ENCODE results near the gene PSMD13.

The PSMD13 gene

DNA sequence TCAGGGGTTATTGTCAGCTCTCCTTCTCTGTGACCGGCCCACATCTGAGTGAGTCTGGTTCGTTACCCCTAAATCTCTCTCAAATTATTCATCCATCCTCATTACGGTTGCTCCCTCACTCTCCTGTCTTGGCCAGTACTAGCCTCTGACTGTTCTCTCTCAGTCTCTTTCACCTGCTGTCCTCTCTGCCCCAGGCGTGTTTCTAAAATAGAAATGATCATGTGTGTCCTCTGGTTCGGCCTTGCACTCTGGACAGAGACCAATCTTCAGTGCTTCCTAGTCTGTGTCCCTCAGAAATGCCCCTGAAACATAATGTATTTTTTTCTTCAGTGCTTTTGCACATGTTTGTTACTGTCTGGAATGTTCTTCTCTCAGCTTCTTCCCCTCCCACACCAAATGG, 4.9 kb downstream of the PSMD13 start:
- TF ChIP-seq, protein P1, sequence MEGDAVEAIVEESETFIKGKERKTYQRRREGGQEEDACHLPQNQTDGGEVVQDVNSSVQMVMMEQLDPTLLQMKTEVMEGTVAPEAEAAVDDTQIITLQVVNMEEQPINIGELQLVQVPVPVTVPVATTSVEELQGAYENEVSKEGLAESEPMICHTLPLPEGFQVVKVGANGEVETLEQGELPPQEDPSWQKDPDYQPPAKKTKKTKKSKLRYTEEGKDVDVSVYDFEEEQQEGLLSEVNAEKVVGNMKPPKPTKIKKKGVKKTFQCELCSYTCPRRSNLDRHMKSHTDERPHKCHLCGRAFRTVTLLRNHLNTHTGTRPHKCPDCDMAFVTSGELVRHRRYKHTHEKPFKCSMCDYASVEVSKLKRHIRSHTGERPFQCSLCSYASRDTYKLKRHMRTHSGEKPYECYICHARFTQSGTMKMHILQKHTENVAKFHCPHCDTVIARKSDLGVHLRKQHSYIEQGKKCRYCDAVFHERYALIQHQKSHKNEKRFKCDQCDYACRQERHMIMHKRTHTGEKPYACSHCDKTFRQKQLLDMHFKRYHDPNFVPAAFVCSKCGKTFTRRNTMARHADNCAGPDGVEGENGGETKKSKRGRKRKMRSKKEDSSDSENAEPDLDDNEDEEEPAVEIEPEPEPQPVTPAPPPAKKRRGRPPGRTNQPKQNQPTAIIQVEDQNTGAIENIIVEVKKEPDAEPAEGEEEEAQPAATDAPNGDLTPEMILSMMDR (conservative IDR thresholded peaks at IDR 0.05; ENCODE audit: low read depth, low read length): no peak
- H3K4me3 ChIP-seq (ENCODE audit: low read length): no peak overlapping the region
- no peak for DNase-seq (ENCODE audit: low read depth)

DNA sequence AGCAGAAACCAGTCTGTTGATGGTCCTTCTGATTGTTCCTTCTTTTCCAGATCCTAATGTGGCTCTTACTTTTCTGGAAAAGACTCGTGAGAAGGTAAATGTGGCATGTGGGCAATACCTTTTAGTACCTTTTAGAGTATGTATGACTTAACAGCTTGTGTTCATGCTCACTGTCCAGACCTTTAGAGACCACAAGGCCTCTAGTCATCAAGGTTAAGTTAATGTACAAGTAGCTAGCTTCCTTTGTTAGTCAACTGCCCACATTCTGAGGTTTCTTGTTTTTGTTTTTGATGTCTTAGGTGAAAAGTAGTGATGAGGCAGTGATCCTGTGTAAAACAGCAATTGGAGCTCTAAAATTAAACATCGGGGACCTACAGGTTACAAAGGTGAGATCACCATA, 7.6 kb downstream of the PSMD13 start:
- TF ChIP-seq, protein P1 (conservative IDR thresholded peaks at IDR 0.05; ENCODE audit: low read depth, low read length): no peak
- no peak overlapping the region for H3K4me3 ChIP-seq (ENCODE audit: low read length)
- no peak for DNase-seq (ENCODE audit: low read depth)

DNA sequence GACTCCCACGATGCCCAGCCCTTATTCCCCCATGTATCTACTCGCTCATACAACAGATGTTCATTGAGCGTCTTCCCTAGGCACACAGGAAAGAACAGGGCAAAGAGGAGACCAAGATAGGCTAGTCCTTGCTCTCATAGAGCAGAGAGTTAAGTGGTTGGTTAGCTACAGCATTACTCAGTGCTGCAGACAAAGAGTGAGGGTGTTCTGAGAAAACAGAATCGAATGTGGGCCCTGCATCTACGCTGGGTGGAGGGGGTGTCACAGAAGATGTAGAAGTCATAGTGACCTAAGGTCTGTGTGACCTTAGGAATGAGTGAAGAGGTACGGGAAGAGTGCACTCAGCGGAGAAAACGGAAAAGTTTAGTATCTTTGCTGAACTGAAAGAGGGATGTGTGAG, 12.3 kb downstream of the PSMD13 start:
- TF ChIP-seq, protein P1 (conservative IDR thresholded peaks at IDR 0.05; ENCODE audit: low read depth, low read length): no peak
- DNase-seq (ENCODE audit: low read depth): no peak
- no peak overlapping the region for H3K4me3 ChIP-seq (ENCODE audit: low read length)

DNA sequence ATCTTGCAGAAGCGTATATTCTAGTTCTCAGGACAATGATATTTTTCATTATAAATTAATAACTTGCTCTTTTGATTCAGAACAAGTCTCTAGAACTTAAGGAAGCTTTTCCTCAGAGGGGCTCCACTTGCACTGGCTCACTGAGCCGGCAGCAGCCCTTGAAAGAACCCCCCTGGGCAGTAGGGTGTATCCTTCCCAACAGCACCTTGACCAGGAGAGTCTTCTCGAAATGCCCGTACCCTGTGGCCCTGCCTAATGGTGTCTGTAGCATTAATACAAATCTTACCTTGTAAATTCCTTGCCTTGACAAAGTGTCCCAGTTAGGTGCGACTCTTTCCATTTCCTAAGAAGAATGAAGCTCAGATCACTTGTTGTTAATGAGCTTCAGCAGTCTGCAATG, 13.5 kb downstream of the PSMD13 start:
- no peak for DNase-seq (ENCODE audit: low read depth)
- no peak overlapping the region for H3K4me3 ChIP-seq (ENCODE audit: low read length)
- TF ChIP-seq, protein P1 (conservative IDR thresholded peaks at IDR 0.05; ENCODE audit: low read depth, low read length): no peak

DNA sequence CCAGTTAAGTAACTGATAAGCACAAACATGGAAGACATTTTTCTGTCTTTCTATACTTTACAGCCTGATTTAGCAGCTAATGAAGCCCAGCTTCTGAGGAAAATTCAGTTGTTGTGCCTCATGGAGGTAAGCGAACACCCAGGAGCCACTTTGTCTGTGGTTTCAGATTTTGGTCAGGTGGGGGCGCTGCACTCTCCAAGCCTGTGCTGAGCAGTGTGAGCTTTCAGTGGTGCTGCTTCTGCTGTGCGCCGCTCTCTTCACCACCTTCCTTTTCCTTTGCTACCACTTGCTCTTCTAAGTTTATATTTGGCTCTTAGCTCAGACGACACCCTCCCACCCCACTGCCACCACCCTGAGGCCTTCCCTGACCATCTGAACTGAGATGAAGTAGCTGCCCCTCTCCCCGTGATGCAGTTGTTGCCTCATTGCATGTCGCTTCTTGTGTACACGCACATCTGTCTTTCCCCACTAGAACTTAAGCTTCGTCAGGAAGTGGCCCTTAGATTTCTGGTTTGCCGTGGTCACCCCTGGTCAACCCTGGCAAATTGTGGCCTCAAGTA, 14.0 kb downstream of the PSMD13 start:
- DNase-seq (ENCODE audit: low read depth): no peak
- TF ChIP-seq, protein P1 (conservative IDR thresholded peaks at IDR 0.05; ENCODE audit: low read depth, low read length): peak; percentile 73
- no peak overlapping the region for H3K4me3 ChIP-seq (ENCODE audit: low read length)

DNA sequence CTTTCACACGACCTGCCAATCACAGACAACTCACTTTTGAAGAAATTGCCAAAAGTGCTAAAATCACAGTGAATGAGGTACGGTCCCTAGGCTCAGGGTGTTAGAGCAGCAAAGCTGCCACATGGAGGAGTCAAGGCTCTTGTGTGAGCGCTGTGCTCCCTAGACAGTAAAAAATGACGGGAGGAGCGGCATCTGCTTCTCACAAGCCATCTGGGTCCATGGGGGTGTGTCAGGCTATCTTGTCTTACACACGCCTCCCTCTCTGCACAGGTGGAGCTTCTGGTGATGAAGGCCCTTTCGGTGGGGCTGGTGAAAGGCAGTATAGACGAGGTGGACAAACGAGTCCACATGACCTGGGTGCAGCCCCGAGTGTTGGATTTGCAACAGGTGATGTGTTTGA, 14.8 kb downstream of the PSMD13 start:
- H3K4me3 ChIP-seq (ENCODE audit: low read length): no peak overlapping the region
- TF ChIP-seq, protein P1 (conservative IDR thresholded peaks at IDR 0.05; ENCODE audit: low read depth, low read length): no peak
- no peak for DNase-seq (ENCODE audit: low read depth)

DNA sequence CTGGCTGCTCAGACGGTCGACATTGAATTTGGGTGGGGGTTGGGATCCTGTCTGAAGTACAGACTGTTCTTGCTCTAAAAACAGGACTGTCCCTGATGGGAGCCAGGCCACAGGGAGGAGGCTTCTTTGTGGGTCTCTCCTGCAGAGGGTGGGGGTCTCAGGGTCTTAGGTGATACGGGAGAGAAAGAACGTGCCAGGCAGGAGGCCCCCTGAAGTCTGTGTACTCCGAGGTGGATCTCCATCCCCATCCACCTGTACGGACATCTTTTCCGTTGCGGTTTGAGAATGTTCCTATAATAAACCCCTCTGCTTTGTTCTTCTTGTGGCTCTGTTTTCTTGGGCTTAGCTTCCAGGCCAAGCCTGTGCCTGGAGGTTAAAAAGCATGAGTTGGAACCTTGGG, 15.9 kb downstream of the PSMD13 start:
- TF ChIP-seq, protein P1 (conservative IDR thresholded peaks at IDR 0.05; ENCODE audit: low read depth, low read length): no peak
- H3K4me3 ChIP-seq (ENCODE audit: low read length): no peak overlapping the region
- no peak for DNase-seq (ENCODE audit: low read depth)

All from retinal pigment epithelial cell (primary cell).